GM12892 (cell line): Measurements from ENCODE around the gene RNF115.
"Not testable (repeated sequence)": the region's sequence is repeated elsewhere in the genome, so short reads cannot be mapped to it uniquely, and the experiment has no call there.

ENCODE experiments used
- POLR2A ChIP-seq: IDR thresholded peaks from 2 replicates; pipeline ENCODE4 v1.6.1; 2011; ENCODE audit warnings: low read depth, low read length, control low read depth
- POLR2AphosphoS5 ChIP-seq: IDR thresholded peaks from 2 replicates; pipeline ENCODE4 v1.6.1; 2011; ENCODE audit warnings: low read depth, low read length, control low read depth

DNA sequence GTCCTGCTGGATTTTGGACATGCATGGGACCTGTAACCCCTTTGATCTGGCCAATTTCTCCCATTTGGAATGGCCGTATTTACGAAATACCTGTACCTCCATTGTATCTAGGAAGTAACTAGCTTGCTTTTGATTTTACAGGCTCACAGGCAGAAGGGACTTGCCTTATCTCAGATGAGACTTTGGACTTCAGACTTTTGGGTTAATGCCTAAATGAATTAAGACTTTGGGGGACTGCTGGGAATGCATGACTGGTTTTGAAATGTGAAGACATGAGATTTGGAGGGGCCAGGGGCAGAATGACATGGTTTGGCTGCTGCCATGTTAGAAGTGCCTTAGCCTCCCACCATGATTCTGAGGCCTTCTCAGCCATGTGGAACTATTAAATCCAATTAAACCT is 61.9 kb downstream of the RNF115 start:
- TF ChIP-seq POLR2AphosphoS5, POLR2A: not testable (repeated sequence)
